Measurements from ENCODE around the gene GORASP1.

DNA sequence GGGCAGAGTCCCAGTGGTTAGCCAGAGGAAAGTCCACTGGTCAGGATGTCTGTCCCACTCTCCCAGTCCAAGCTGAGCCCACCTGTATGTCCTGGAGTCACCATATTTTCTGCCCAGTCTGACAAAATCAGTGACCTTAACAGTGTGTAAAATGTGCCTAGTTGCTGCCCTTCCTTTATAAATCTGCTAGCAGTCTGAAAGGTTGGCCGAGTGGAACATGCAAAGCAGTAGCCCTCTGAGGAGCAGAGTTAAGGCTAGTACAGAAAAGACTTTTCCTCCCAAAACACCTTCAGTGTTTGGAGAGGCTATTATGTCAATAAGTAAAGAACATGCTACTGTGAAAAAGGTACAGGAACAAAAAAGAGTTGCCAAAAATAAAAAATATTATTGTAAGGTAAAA lies 15.4 kb upstream of the GORASP1 start:
- TF ChIP-seq, protein P1, sequence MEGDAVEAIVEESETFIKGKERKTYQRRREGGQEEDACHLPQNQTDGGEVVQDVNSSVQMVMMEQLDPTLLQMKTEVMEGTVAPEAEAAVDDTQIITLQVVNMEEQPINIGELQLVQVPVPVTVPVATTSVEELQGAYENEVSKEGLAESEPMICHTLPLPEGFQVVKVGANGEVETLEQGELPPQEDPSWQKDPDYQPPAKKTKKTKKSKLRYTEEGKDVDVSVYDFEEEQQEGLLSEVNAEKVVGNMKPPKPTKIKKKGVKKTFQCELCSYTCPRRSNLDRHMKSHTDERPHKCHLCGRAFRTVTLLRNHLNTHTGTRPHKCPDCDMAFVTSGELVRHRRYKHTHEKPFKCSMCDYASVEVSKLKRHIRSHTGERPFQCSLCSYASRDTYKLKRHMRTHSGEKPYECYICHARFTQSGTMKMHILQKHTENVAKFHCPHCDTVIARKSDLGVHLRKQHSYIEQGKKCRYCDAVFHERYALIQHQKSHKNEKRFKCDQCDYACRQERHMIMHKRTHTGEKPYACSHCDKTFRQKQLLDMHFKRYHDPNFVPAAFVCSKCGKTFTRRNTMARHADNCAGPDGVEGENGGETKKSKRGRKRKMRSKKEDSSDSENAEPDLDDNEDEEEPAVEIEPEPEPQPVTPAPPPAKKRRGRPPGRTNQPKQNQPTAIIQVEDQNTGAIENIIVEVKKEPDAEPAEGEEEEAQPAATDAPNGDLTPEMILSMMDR (IDR thresholded peaks at IDR 0.05; ENCODE audit: low read depth, low read length, missing input control), result no peak
- TF ChIP-seq RXRA (IDR thresholded peaks at IDR 0.05) (no peak), NR2F2 (IDR thresholded peaks at IDR 0.05) (no peak), GABPA (IDR thresholded peaks at IDR 0.05 in 1 of 2, conservative IDR thresholded peaks at IDR 0.05 in 1 of 2) (no peak), YY1 (IDR thresholded peaks at IDR 0.05) (no peak), JUND (IDR thresholded peaks at IDR 0.05) (no peak), RAD21 (IDR thresholded peaks at IDR 0.05) (no peak)
- TF ChIP-seq, protein P2, sequence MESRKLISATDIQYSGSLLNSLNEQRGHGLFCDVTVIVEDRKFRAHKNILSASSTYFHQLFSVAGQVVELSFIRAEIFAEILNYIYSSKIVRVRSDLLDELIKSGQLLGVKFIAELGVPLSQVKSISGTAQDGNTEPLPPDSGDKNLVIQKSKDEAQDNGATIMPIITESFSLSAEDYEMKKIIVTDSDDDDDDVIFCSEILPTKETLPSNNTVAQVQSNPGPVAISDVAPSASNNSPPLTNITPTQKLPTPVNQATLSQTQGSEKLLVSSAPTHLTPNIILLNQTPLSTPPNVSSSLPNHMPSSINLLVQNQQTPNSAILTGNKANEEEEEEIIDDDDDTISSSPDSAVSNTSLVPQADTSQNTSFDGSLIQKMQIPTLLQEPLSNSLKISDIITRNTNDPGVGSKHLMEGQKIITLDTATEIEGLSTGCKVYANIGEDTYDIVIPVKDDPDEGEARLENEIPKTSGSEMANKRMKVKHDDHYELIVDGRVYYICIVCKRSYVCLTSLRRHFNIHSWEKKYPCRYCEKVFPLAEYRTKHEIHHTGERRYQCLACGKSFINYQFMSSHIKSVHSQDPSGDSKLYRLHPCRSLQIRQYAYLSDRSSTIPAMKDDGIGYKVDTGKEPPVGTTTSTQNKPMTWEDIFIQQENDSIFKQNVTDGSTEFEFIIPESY (IDR thresholded peaks at IDR 0.05), result no peak
- TF ChIP-seq, protein P3, sequence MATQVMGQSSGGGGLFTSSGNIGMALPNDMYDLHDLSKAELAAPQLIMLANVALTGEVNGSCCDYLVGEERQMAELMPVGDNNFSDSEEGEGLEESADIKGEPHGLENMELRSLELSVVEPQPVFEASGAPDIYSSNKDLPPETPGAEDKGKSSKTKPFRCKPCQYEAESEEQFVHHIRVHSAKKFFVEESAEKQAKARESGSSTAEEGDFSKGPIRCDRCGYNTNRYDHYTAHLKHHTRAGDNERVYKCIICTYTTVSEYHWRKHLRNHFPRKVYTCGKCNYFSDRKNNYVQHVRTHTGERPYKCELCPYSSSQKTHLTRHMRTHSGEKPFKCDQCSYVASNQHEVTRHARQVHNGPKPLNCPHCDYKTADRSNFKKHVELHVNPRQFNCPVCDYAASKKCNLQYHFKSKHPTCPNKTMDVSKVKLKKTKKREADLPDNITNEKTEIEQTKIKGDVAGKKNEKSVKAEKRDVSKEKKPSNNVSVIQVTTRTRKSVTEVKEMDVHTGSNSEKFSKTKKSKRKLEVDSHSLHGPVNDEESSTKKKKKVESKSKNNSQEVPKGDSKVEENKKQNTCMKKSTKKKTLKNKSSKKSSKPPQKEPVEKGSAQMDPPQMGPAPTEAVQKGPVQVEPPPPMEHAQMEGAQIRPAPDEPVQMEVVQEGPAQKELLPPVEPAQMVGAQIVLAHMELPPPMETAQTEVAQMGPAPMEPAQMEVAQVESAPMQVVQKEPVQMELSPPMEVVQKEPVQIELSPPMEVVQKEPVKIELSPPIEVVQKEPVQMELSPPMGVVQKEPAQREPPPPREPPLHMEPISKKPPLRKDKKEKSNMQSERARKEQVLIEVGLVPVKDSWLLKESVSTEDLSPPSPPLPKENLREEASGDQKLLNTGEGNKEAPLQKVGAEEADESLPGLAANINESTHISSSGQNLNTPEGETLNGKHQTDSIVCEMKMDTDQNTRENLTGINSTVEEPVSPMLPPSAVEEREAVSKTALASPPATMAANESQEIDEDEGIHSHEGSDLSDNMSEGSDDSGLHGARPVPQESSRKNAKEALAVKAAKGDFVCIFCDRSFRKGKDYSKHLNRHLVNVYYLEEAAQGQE (IDR thresholded peaks at IDR 0.05), result no peak
